NT2/D1 (cell line): ENCODE measurements around the gene RXFP1.

Experiments
- SUZ12 ChIP-seq: IDR thresholded peaks from 2 replicates; pipeline ENCODE4 v1.6.1; 2011; ENCODE audit not compliant: insufficient read length, insufficient read depth; ENCODE audit errors: extremely low read depth
- YY1 ChIP-seq: IDR thresholded peaks from 2 replicates; pipeline ENCODE4 v1.6.1; 2011; ENCODE audit not compliant: insufficient read length, insufficient read depth

GRCh38 chr4:158560284-158560683 lies 38.6 kb downstream of the RXFP1 start:
- TF ChIP-seq YY1: no peak
- TF ChIP-seq SUZ12: no peak
